Activated CD4-positive, alpha-beta memory T cell treated with anti-CD3 and anti-CD28 coated beads, Interleukin-2, amount 10 ng/mL, durations not matched to agents 7 days and 5 days (primary cell): ENCODE data around the gene ANKRD12. TPM values are rescaled to one million over a fixed set of nuclear protein-coding genes. Genes with fewer than 3 reads are reported as not detected.

Experiments
- CTCF ChIA-PET: fragments of 350-600 bp; sonication (Branson Sonifier 250); formaldehyde crosslinking; loops from one replicate; lab custom pipeline; 2021; ENCODE audit warnings: antibody characterized with exemption, inconsistent platforms; lab: Charles Lee
- POLR2A ChIA-PET: fragments of 350-600 bp; sonication (Branson Sonifier 250); formaldehyde crosslinking; loops from one replicate; lab custom pipeline; 2021; ENCODE audit warnings: antibody characterized with exemption; lab: Charles Lee
- DNase-seq: peaks from one replicate; pipeline ENCODE4 v3.0.0-alpha.2; 2020
- H3K27ac Mint-ChIP-seq: one replicate; pipeline ENCODE4 v1.8.0; 2021; ENCODE audit warnings: mild to moderate bottlenecking, mixed read lengths
- H3K27me3 Mint-ChIP-seq: one replicate; pipeline ENCODE4 v1.8.0; 2021; ENCODE audit warnings: mixed read lengths
- H3K36me3 Mint-ChIP-seq: one replicate; pipeline ENCODE4 v1.8.0; 2021; ENCODE audit warnings: low read depth, mixed read lengths
- H3K4me1 Mint-ChIP-seq: one replicate; pipeline ENCODE4 v1.8.0; 2021; ENCODE audit warnings: mixed read lengths
- H3K4me3 Mint-ChIP-seq: one replicate; pipeline ENCODE4 v1.8.0; 2021; ENCODE audit warnings: mild to moderate bottlenecking, mixed read lengths
- H3K9me3 Mint-ChIP-seq: one replicate; pipeline ENCODE4 v1.8.0; 2021; ENCODE audit warnings: mixed read lengths
- total RNA-seq, 2 experiments: library from RNA; stranded (reverse); gene quantifications; one replicate each; pipeline ENCODE4 v1.2.3, GENCODE V29; 2021

Gene ANKRD12
- total RNA-seq, 2 experiments from 2014 or later, result 103 to 111 TPM

DNA sequence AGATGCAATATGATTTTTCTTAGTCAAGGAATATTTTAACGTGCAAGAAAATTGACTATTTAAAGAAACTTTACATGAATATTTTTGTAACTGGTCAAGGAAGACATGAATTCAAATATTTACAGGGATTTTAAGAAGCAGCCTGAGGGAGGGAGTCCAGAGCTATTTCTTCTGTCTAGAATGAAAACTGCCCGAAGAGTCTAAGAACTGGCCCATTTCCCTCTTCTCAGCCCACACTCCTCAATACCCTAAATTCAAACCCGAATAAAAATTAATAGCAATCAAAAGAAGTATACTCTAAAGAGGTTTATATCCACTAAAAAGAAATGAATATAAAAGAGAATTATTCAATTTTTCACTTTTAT lies 40.6 kb upstream of the ANKRD12 start:
- H3K27me3 Mint-ChIP-seq, result no peaks in the 10 kb centered on the region
- ChIA-PET CTCF (interaction anchor here (1.0 to 4.7 kb wide), 2 partner anchors 13 to 14 kb away, joined by 4 to 19 read pairs; no protein-coding TSS in a partner anchor), POLR2A (interaction anchor here (0.7 to 27.5 kb wide), 9 partner anchors 1 to 44 kb away, joined by 3 to 1351 read pairs (median 8); partner anchors contain the start of genes ANKRD12 and NDUFV2)
- H3K9me3 Mint-ChIP-seq, result no peaks in the 10 kb centered on the region
- H3K4me3 Mint-ChIP-seq, result peak overlapping the region; percentile 62
- peaks cover 9% of the 10 kb centered on the region for H3K36me3 Mint-ChIP-seq
- DNase-seq, result no peak
- peak overlapping the region; percentile 98 for H3K27ac Mint-ChIP-seq
- H3K4me1 Mint-ChIP-seq, result peaks cover 70% of the 10 kb centered on the region

DNA sequence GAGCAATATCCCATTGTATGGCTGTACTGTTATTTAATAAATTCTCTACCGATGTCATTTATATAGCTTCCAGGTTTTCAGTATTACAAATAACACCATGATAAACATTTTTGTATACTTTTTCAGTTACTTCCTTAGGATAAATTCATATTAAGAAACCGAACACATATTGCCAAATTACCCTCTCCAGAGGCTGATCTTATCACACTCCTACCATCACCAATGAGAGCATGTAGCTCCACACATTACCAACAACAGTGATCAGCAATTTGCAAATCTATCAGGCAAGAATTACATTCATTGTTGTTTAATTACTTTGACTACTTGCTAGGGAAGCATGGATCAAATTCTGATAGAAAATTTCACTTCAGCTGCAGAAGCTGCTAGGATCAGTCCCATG lies 39.9 kb upstream of the ANKRD12 start:
- POLR2A ChIA-PET, result interaction anchor here (1.2 to 27.5 kb wide), 8 partner anchors 0 to 43 kb away, joined by 5 to 1351 read pairs (median 11); partner anchors contain the start of genes ANKRD12 and NDUFV2
- peak overlapping the region; percentile 54 for H3K27ac Mint-ChIP-seq

DNA sequence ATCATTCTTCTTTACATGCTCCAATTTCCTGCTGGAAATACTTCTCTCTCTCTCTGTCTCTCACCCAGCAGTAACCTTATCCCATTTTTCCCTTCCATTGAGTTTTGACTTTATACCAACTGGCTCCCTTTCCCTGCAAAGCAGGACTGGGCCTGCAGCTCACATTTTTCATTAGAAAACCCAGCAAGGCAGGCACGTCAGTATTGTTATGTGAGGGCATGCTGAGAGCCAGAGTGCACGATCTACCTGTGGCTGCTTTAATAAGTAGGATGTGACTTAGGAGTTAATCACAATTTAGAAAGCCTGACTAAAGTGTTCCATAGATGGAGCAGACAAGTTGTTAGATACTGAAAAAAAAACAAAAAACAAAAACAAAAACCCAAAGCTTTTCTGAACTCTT lies 39.2 kb upstream of the ANKRD12 start:
- DNase-seq, result no peak
- Mint-ChIP-seq H3K27me3 (no peaks in the 10 kb centered on the region), H3K4me3 (peak overlapping the region; percentile 28), H3K27ac (peak overlapping the region; percentile 70), H3K9me3 (no peaks in the 10 kb centered on the region), H3K4me1 (peaks cover 62% of the 10 kb centered on the region), H3K36me3 (peaks cover 14% of the 10 kb centered on the region)
- POLR2A ChIA-PET, result interaction anchor here (0.8 to 27.5 kb wide), 6 partner anchors 0 to 42 kb away, joined by 3 to 1351 read pairs (median 383); partner anchors contain the start of genes ANKRD12 and NDUFV2
- CTCF ChIA-PET, result interaction anchor here (1.2 to 4.7 kb wide), 2 partner anchors 15 to 24 kb away, joined by 3 to 19 read pairs; no protein-coding TSS in a partner anchor

More for the DNA sequence above, 39.9 kb upstream of the ANKRD12 start:
- Mint-ChIP-seq H3K4me3 (no peak overlapping the region), H3K36me3 (peaks cover 9% of the 10 kb centered on the region), H3K27me3 (no peaks in the 10 kb centered on the region), H3K4me1 (peaks cover 68% of the 10 kb centered on the region), H3K9me3 (no peaks in the 10 kb centered on the region)
- CTCF ChIA-PET, result interaction anchor here (4.7 kb wide), 1 partner anchor 14 kb away, joined by 19 read pairs; no protein-coding TSS in a partner anchor
- DNase-seq, result no peak

DNA sequence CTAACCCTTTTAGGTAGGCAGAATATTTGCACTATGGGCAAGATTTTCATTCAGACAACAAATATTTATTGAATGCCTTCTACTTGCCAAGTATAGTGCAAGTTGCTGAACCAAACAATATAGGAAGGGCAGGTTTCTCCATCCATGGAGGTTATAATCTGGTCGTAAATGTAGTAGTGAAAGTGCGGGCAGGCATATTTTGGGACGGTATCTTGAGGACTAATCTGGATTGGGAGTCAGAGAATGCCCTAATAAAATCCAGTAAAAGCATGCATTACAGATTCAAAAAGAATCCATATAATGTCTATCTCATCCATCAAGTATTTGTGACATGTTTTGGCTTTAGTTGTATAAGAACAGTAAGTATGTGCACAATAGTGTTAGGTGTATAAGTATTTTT lies 35.8 kb upstream of the ANKRD12 start:
- H3K4me1 Mint-ChIP-seq, result peaks cover 41% of the 10 kb centered on the region
- DNase-seq, result no peak
- peak overlapping the region; percentile 5 for H3K27ac Mint-ChIP-seq
- CTCF ChIA-PET, result interaction anchor here (1.8 to 3.2 kb wide), 3 partner anchors 10 to 18 kb away, joined by 6 to 17 read pairs (median 15); no protein-coding TSS in a partner anchor
- H3K9me3 Mint-ChIP-seq, result no peaks in the 10 kb centered on the region
- H3K36me3 Mint-ChIP-seq, result peaks cover 43% of the 10 kb centered on the region
- H3K4me3 Mint-ChIP-seq, result peak overlapping the region; percentile 15
- no peaks in the 10 kb centered on the region for H3K27me3 Mint-ChIP-seq
- POLR2A ChIA-PET, result interaction anchor here (1.4 to 23.4 kb wide), 7 partner anchors 13 to 396 kb away, joined by 3 to 1351 read pairs (median 281); partner anchors contain the start of genes ANKRD12 and MTCL1

DNA sequence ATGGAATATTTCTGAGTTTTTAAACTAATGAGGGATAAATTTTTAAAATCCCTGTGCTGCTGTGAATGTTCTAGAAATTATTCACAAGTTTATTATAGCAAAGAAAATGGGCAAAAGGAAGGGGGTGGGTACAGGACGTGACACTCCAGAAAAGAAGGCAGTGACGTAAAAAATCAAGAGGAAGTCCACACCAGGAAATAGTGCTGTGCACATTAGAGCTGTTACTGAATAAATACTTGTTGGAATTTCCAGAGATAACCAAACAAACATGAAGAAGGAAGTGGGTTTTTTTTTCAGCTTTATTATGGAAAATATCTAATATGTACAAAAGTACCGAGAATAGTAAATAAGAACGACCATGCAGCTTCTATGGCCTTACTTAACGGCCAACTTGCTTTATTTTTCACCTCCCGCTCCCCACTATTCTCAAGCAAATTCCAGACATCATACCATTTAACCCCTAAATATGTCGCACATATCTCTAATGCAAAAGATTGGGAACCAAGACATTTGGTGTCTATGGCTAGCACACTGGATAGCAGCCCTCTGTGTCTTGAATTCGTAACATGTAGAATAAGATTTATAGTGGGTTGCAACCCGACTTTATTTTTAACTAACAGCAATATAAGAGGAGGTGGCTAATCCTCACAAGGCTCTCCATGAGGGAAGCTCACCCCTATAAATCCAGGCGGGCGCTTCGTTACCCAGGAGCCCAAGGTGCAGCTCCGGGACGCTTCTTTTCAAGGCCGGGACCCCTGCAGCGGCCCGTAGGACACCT lies 34.7 kb upstream of the ANKRD12 start:
- ChIA-PET CTCF (interaction anchor here (1.1 to 3.2 kb wide), 6 partner anchors 11 to 40 kb away, joined by 4 to 17 read pairs (median 6); partner anchors contain the start of gene ANKRD12), POLR2A (interaction anchor here (0.7 to 20.3 kb wide), 10 partner anchors 12 to 397 kb away, joined by 3 to 1351 read pairs (median 6); partner anchors contain the start of genes ANKRD12, MTCL1 and TWSG1)
- H3K4me1 Mint-ChIP-seq, result peaks cover 45% of the 10 kb centered on the region
- peaks cover 55% of the 10 kb centered on the region for H3K36me3 Mint-ChIP-seq
- no peak for DNase-seq
- H3K27ac Mint-ChIP-seq, result peak overlapping the region; percentile 96
- H3K9me3 Mint-ChIP-seq, result no peaks in the 10 kb centered on the region
- no peaks in the 10 kb centered on the region for H3K27me3 Mint-ChIP-seq
- peak overlapping the region; percentile 94 for H3K4me3 Mint-ChIP-seq

DNA sequence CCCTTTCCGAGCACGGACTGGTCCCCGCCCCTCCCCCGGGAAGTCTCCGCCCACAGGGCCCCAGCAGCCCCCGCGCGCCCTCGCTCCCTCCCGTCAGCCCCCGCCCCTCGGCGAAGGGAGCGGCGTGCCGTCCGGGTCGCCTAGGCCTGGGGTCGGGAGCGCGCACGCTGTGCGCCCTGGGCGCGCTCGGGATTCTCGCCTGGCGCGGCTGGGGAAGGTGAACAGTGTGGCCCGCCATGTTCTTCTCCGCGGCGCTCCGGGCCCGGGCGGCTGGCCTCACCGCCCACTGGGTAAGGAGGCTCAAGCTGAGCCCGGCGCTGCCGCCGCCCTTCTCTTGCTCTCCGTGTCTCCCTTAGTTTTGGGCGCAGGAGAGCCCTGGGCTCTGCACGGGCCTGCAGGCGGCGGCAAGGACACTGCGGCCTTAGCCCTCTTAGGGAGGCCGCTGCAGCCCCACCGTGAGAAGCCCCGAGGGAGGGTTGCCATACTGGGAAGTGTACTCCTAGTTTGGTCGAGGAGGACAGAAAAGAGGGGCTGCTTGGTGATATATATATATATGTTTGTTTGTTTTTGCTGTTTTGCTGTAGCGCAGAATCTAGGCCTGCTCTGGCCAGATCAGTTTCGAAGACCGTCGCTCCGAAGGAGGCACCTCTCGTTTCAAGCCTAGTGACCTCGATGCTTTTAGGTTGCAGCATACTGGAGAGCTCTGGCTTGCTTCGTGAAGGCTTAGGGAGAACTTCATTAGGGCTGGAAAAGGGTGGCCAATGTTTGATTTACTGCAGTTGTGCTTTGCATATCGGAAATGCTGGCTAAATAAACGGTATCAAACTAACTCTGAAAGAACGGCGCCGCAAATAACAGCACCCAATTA lies 33.8 kb upstream of the ANKRD12 start, which contains the start of gene NDUFV2:
Gene NDUFV2, plus strand, starts transcription at position 192 of the 868 bp plus-strand sequence. Its CDS starts 45 bp downstream, at position 237.
- H3K36me3 Mint-ChIP-seq, result peaks cover 58% of the 10 kb centered on the region
- H3K27ac Mint-ChIP-seq, result peak within 1 kb of the TSS; percentile 96
- H3K4me1 Mint-ChIP-seq, result peaks cover 46% of the 10 kb centered on the region
- no peaks in the 10 kb centered on the region for H3K27me3 Mint-ChIP-seq
- peak within 1 kb of the TSS; percentile 94 for H3K4me3 Mint-ChIP-seq
- ChIA-PET POLR2A (interaction anchor here (0.7 to 20.3 kb wide), 13 partner anchors 11 to 398 kb away, joined by 3 to 1351 read pairs (median 7); partner anchors contain the start of genes ANKRD12, MTCL1 and TWSG1), CTCF (interaction anchor here (0.6 to 3.2 kb wide), 13 partner anchors 12 to 85 kb away, joined by 3 to 17 read pairs (median 5); partner anchors contain the start of gene ANKRD12)
- no peaks in the 10 kb centered on the region for H3K9me3 Mint-ChIP-seq
- peak; percentile 99 for DNase-seq

DNA sequence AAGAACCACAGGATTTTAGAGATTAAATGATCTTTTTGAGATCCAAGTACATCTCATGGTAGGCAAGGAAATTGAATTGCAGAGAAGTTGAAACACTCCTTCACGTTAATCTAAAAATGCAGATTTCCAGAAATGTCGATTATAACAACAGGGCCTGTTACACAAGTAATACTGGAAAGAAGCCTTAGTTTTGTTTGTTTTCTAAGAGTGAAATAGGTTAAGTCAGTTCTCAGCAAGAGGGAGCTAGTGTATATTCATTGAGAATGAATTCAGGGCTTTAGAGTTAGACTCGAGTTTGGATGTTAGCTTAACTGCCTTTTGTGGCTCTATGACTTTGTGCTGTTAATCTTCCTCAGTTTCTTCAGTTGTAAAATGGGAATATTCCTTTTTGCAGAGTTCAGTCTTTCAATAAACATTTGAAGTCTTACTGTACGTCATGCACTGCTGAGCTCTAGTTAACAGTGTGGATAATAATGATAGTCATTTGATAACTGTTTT lies 33.2 kb upstream of the ANKRD12 start:
- CTCF ChIA-PET, result interaction anchor here (0.5 to 3.2 kb wide), 13 partner anchors 10 to 86 kb away, joined by 3 to 17 read pairs (median 4); no protein-coding TSS in a partner anchor
- peak overlapping the region; percentile 96 for H3K27ac Mint-ChIP-seq
- POLR2A ChIA-PET, result interaction anchor here (0.9 to 20.3 kb wide), 9 partner anchors 11 to 231 kb away, joined by 3 to 1351 read pairs (median 7); partner anchors contain the start of genes ANKRD12 and TWSG1
- H3K27me3 Mint-ChIP-seq, result no peaks in the 10 kb centered on the region
- peaks cover 63% of the 10 kb centered on the region for H3K36me3 Mint-ChIP-seq
- peak overlapping the region; percentile 94 for H3K4me3 Mint-ChIP-seq
- peaks cover 49% of the 10 kb centered on the region for H3K4me1 Mint-ChIP-seq
- no peak for DNase-seq
- no peaks in the 10 kb centered on the region for H3K9me3 Mint-ChIP-seq

DNA sequence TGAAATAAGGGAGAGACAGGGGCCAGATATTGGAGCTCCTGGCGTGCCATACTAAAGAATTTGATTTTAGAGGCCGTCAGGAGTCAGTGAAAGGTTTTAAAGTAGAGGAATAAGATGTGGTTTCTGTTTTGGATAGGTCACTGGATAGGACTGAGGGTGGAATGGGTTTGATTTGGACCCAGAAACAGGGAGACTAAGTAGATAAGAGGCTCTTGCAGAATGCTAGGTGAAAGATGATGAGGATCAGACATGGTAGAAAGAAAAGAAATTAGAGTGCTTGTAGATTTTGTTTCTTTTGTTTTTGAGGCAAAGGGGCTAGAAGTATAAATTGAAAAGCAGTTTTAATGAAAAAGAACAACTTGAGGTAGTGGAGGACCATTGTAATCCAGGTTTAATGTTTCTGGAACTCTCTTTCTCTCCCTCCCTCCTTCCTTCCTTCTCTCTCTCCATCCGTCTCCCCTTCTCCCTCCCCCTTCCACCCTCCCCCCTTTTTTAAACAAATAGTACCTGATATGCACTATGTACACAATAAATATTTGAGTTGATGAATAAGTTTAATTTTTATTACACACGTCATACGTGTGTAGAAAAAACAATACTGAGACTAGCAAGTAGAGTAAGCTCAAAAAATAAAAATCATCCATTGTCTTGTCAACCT lies 32.2 kb upstream of the ANKRD12 start:
- Mint-ChIP-seq H3K4me1 (peaks cover 56% of the 10 kb centered on the region), H3K27me3 (no peaks in the 10 kb centered on the region), H3K4me3 (peak overlapping the region; percentile 94), H3K36me3 (peaks cover 69% of the 10 kb centered on the region), H3K27ac (peak overlapping the region; percentile 96), H3K9me3 (no peaks in the 10 kb centered on the region)
- POLR2A ChIA-PET, result interaction anchor here (1.8 to 20.3 kb wide), 7 partner anchors 10 to 230 kb away, joined by 7 to 1351 read pairs (median 28); partner anchors contain the start of genes ANKRD12 and TWSG1
- no peak for DNase-seq
- CTCF ChIA-PET, result interaction anchor here (0.6 to 3.2 kb wide), 9 partner anchors 9 to 43 kb away, joined by 3 to 17 read pairs (median 4); no protein-coding TSS in a partner anchor

DNA sequence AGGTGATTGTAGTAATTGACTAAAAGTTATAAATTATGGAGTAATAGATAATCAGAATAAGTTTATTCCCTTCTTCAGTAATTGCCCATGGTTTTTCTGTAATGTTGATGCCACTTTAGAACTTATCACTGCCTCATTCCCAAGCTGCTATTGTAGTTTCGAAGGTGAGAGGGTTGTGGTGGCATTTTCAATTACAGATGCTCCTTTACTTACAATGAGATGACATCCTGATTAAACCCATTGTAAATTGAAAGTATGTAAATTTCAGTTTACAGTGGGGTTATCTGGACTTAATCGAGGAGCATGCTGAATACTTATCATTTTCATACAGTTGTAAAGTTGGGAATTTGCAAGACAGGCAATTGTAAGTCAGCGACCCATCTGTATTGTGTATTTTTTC lies 31.2 kb upstream of the ANKRD12 start:
- ChIA-PET POLR2A (interaction anchor here (0.8 to 20.3 kb wide), 6 partner anchors 9 to 510 kb away, joined by 3 to 1351 read pairs (median 154); partner anchors contain the start of gene ANKRD12), CTCF (interaction anchor here (0.9 to 2.4 kb wide), 3 partner anchors 12 to 32 kb away, joined by 3 to 12 read pairs (median 9); no protein-coding TSS in a partner anchor)
- H3K4me1 Mint-ChIP-seq, result peaks cover 64% of the 10 kb centered on the region
- no peaks in the 10 kb centered on the region for H3K27me3 Mint-ChIP-seq
- no peak for DNase-seq
- no peaks in the 10 kb centered on the region for H3K9me3 Mint-ChIP-seq
- H3K27ac Mint-ChIP-seq, result peak overlapping the region; percentile 96
- H3K36me3 Mint-ChIP-seq, result peaks cover 79% of the 10 kb centered on the region
- peak overlapping the region; percentile 94 for H3K4me3 Mint-ChIP-seq

DNA sequence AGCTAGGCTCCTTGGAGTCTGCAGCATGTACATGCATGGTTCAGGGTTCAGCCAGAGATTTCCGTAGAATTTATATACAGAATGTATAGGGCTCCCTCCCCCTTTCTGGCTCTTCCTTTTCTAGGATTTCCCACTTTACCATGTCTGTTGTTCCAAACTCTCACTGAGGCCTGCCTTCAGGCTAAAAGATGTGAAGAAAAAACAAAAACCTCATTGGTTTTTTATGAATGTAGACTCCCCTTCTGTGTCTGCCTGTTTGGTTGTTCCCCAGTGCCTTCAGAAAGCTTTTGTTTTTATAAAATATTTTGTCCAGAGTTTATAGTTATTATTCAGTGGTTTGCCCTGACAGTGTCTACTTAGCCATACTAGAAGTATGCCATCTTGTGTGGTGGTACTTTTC lies 30.5 kb upstream of the ANKRD12 start:
- Mint-ChIP-seq H3K9me3 (no peaks in the 10 kb centered on the region), H3K36me3 (peaks cover 85% of the 10 kb centered on the region), H3K27ac (peak overlapping the region; percentile 96), H3K27me3 (no peaks in the 10 kb centered on the region), H3K4me1 (peaks cover 66% of the 10 kb centered on the region), H3K4me3 (peak overlapping the region; percentile 94)
- CTCF ChIA-PET, result interaction anchor here (2.0 kb wide), 1 partner anchor 11 kb away, joined by 9 read pairs; no protein-coding TSS in a partner anchor
- POLR2A ChIA-PET, result interaction anchor here (0.8 to 20.3 kb wide), 5 partner anchors 8 to 40 kb away, joined by 3 to 1351 read pairs (median 281); partner anchors contain the start of gene ANKRD12
- no peak for DNase-seq
